HG02588 (cell line): ENCODE results near the gene PATJ.
"Not testable (repeated sequence)": the region's sequence is repeated elsewhere in the genome, so short reads cannot be mapped to it uniquely, and the experiment has no call there.

Experiments
- ATAC-seq: cut with Tn5 transposase; IDR thresholded peaks from one replicate; pipeline ENCODE4 v1.9.1; 2021; ENCODE audit warnings: mild to moderate bottlenecking, moderate library complexity; ENCODE audit not compliant: unreplicated experiment

The PATJ gene

DNA sequence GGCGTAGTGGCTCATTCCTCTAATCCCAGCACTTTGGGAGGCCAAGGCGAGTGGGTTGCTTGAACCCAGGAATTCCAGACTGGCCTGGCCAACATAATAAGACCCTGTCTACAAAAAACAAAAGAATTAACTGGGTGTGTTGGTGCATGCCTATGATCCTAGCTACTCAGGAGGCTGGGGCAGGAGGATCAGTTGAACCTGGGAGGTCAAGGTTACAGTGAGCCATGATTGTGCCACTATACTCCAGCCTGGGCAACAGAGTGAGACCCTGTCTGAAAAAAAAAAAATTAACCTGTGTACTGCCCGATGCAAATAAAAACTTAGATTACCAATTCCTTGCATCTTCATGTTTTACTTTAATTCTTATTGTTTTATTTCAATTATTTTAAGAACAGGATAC, 193.2 kb downstream of the PATJ start:
- ATAC-seq = no peak

DNA sequence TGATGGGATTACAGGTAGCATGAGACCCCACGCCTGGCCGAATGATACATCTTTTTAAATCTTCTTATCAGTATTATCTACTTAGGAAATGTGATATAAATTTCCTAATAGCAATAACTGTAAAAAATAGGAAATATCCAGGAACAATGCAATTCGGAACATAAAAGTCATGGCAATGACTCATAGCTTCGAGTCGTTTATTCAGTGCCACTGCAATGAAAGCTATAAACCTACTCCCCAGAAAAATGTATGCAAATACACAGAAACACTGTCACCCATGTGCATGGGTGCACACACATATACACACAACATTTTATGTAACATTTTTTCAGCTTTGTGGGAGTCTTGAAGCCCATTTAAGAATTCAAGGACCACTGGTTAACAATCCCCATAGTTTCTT, 194.6 kb downstream of the PATJ start:
- no peak for ATAC-seq

DNA sequence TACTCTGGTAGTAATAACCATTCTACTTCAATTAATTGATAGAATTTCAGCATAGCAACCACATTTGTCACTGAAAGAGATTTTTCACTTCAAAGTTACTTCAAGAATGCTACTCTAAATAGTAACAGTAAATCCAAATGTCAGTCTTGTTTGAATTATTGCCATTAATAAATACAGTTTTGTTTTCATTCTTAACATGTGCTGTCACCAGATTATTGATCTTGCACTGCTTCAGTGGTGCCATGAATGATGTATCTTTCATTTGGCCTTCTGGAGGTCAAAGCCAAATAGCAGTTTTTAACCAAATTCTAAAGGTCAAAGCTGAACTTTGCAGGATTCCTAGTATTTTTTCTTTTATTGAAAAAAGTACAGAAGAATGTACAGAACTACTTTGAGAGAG, 199.5 kb downstream of the PATJ start:
- ATAC-seq = no peak

DNA sequence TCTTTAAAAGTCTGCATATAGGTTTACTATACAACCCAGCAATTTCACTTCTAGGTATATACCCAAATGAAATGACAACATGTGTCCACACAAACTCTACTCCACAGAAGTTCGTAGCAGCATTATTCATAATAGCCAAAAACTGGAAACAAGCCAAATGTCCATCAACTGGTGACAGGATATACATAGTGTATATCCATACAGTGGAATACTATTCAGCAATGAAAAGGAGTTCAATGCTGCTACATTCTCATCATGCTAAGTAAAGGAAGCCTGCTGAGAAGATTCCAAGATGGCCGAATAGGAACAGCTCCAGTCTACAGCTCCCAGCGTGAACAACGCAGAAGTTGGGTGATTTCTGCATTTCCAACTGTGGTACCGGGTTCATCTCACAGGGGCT, 200.6 kb downstream of the PATJ start:
- ATAC-seq = no peak

DNA sequence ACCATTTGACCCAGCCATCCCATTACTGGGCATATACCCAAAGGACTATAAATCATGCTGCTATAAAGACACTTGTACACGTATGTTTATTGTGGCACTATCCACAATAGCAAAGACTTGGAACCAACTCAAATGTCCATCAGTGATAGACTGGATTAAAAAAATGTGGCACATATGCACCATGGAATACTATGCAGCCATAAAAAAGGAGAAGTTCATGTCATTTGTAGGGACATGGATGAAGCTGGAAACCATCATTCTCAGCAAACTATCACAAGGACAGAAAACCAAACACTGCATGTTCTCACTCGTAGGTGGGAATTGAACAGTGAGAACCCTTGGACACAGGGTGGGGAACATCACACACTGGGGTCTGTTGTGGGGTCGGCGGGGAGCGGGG, 206.4 kb downstream of the PATJ start:
- not testable (repeated sequence) for ATAC-seq

DNA sequence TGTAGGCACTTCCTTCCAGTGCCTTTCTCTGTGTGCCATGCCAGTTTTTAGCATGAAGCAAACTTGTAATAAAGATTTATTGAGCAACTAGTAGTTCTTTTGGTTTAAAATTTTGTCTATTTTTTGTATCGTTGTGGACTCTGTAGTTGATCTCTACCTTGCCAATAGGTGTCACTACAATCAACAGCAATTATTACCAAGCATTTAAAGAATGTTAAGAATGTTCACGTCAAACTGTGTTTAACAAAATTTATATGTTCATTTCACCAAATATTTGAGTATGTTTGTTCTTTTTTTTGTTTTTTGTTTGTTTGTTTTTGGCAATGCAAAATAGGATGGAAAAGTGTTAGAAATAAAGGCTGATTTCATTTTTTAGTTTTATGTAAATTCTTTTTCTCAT, 208.1 kb downstream of the PATJ start:
- ATAC-seq = no peak

DNA sequence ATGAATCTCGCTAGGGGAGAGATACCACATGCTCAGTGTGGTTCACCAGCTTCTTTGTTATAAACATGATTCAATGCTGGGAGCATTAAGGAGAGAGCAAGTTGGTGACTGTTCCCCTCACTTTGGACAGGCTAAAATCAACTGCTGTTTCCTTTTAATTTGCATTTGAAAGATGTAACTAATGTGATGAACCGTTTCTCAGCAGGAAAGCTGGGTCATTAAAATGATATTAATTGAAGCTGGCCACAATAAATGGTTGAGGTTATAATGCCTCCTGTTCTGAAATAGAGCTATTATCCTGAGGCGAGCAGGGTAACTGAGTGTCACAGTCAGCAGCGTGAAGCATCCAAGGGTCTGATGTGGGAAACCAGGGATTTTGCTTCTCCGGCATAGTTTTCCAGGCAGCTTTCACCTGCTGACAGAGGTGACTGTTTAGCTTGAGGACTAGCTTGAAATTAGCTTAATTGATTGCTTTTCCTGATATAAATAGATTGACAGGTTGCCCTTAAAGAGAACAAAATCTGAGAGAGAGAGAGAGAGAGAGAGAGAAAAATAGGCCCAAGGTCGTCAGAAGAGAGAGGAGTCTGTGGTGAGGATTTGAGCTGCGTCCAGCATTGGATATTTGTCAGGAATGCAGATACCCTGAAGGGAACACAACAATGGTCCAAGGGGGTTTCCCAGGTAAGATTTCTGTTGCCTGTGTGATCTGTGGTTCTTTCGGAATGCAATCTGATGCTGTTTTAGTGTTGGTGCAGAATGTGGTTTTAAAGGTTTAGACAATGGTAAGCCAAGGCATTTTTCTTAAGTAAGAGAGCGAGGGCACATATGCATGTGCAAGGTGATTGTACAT, 209.7 kb downstream of the PATJ start:
- ATAC-seq = no peak

DNA sequence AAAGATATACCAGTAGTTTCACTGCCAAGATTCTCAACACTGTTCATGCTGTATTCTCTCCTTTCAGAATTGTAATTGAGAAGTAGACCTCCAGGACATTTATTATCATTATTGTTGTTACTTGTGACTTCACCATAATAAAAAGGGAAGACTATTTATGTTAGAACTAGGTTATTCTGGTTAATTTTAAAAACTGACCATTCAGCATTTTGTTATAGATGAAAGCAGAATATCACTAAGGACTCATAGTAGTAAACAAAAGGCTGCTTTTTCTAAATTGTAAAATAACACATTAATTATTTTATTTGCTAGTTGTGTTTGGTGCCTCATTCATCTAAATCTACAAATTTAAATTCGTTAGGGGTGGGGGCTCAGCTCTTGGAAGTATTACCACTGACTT, 210.4 kb downstream of the PATJ start:
- ATAC-seq = no peak

DNA sequence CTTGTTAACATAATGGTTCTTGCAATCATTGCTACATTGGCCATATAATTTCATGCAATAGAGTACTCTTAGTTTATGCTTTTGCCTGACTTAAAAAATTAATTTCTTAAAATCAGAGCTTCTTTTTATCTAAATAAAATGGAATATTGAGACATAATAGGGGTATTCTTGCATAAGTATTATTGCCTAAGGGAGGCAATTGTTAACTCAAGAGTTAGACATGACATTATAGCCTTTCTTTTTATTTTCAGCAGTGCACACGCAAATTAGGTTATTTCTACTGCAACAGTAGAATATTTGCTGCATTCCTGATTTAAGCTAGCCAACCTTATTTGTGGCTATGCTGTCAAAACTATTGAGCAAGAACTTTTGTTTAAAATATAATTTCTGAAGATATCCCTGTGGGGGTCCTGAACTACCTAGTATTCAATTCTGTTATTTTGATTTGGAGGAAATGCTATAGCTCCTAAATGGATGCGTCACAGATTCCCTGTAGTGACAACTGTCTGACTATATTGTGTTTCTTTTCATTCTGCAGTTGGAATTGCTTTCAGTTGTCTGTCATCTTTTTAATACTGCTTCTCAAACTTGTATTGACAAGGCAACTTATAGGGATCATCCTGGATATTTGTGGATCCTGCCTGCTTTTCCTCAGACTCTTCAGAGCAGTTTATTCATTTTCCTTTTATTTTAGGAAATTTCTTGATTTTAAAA, 211.0 kb downstream of the PATJ start:
- no peak for ATAC-seq

DNA sequence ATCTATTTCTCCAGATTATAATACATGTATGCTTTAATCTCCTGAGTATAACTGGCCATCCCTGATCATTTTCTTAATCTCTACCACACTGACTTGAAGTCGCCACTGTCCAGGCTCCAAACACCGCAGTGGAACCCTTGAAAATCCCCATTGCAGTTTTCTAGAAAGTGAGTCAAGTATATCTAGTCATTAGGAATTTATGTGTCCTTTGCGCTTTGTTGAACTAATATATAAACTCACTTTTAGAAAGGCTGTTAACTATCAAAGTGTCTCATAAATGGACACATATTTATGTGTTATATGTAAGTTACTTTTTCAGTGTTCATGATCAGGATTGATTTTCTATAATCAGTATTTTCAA, 211.5 kb downstream of the PATJ start:
- ATAC-seq = no peak

DNA sequence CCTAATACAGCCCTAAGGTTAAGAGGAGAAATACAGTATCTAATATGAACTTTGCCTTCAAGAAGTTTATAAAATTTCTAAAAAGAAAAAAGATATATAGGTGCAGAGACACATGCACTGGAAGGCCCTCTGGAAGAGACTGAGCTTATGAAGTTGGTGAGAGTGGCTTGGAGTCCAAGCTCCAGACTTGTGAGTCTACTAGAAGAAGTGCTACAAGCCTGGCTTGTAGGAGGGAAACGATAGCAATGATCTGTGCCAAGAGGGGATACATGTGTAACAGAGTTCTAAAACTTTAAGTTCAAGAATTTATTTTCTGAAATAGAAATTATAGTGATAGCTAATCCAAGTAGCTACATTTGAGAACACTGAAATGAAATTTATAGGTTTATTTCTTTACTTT, 213.0 kb downstream of the PATJ start:
- ATAC-seq = no peak

DNA sequence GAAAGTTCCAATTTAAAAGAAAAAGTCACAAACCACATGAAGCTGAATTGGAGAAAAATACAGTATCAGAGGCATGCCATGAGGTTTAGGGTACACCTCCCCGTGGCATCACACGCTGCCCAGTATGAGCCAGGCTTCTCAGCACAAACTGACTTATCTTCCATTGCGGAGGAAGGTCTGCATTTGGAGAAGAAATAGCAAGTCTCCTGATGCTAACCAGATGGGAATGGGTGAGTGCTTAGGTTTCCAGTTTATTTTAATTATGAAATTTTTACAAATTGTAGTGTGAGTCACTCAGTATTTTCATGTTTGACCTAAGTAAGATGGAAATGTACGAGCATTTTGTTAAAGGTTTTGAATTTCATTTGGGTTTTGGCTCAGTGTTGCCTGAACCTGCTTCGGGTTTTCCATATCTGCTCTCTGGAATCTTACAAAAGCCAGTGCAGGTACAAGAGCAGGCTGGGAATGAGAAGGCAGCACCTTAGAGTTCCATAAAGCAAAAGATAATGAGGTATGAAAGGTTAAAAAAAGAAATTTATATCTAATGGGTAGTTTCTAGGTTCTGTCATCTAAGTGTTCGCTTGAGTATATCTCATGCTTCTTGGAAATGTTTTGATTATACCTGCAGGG, 213.9 kb downstream of the PATJ start:
- no peak for ATAC-seq

DNA sequence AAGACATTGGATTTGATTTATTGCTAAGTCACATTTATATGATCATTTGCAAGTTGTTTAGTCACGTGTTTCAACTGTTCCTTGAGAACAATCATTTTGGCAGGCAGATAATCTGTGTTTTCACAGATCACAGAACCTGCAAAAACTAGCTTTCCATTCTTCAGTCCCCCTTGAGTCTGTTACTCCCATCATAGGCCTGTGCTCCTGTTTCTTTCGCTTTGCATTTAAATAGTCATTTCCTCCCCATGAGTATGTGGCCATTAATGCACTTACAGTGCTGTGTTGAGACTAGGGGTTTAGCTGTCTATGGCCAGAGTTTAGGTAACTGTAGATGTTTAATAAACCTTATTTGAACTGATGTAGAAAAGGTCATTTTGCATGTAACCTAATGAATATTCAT, 214.5 kb downstream of the PATJ start:
- no peak for ATAC-seq

DNA sequence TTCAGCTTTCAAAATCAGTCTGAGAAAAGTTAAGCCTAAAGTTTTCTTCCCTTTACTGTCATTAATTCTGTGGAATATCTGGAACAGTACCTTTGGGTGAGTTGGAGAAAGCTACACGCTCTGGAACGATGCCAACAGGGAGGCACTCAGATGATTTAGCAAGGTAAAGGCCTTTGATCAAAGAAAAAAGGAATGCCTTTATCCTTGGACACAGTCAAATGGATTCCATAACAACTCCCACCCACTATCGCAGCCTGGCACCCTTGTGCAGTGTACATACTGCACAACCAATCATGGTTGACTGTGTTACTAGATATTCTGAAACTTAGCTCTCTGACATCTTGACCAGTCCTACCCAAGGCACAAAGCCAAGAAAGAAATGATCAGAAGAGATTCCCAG, 218.7 kb downstream of the PATJ start:
- no peak for ATAC-seq

DNA sequence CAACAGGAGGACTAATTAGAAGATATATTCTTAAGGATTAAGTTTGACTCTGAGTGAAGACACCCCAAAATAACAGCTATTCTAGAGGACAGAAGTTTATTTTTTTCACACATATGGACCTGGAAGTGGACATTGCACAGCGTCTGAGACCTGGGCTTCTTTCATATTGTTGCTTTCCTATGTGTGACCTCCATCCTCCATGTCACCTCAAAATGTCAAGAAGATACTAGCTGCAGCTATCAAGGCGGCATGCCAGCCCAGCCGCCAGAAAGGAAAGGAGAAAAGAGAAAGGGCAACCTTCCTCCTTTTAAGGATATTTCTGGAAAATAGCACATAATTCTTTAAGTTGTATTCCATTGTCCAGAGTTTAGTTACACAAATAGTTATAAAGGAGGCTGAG, 220.4 kb downstream of the PATJ start:
- ATAC-seq = no peak

DNA sequence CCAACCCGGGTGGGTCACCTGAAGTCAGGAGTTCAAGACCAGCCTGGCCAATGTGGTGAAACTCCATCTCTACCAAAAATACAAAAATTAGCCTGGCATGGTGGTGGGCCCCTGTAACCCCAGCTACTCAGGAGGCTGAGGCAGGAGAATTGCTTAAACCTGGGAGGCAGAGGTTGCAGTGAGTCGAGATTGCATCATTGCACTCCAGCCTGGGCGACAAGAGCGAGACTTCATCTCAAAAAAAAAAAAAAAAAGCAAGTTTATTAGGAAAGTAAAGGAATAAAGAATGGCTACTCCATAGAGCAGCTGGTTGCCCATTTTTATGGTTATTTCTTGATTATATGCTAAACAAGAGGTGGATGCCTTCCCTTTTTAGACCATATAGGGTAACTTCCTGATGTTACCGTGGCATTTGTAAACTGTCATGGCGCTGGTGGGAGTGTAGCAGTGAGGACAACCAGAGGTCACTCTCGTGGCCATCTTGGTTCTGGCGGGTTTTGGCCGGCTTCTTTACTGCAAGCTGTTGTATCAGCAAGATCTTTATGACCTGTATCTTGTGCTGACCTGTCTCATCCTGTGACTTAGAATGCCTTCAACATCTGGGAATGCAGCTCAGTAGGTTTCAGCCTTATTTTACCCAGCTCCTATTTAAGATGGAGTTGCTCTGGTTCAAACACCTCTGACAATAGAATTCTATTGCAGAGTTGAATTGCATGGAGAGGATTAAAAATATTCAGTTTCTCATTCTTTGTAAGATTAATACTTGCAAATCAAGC, 224.4 kb downstream of the PATJ start:
- ATAC-seq = not testable (repeated sequence)

DNA sequence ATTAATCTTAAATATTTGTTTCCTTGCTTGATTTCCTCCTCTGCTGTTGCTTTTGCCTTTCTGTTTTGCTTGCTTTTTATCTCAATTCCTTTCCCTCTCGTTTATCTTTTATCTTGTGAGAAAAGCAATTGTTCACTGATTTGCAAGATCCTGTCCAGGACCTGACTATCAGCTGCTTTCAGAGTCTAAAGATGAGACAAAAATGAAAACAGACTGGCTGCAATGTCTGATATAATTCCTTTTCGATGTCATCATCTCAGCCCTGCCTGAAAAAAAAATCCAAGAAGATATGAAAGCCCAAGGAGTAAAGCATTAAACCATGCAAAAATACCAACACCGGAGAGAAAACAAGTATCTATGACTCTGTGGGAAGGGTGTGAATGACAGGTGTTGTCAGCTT, 225.5 kb downstream of the PATJ start:
- ATAC-seq = no peak

DNA sequence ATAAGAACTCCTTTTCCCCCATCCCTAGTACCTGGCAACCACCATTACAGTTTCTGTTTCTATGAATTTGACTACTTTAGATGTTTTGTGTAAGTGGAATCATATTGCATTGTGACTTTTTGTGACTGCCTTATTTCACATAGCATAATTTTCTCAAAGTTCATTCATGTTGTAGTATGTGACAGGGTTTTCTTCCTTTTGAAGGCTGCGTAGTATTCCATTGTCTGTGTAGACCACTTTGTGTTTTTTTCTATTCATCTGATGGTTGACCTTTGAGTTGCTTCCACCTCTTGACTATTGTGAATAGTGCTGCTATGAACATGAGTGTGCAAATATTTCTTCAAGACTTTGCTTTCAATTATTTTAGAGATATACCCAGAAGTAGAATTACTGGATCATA, 226.6 kb downstream of the PATJ start:
- no peak for ATAC-seq

DNA sequence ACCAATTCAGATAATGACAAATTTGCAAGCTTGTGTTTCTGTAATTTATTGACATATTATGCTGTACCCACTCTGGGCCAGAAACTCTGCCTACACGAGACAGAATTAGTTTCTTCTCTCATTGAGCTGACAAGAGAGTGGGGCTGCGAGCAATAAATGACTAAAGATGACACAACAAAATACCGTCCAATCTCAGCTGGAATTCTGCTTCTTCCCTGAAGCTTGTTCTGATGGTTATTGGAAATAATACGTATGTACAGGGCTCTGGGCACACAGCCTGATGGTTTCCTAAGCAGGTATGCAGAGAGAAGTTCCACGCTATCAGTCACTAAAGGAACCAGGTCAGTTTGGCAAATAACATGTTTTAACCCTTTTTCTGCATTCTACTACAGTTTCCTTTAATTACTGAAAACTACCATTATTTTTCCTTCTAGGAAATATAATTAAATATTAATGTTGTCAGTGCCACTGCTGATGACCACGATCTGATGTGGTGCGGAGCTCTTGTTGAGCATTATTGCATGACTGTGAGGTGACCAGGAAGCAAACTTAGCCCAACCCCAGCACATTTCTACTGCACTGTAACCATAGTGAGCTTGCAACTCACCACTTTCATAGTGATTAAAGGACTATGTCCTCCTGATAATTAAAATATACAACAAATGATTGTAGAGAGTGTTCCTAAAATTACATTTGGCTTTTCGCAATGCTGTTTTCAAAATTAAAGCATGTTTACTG, 231.0 kb downstream of the PATJ start:
- no peak for ATAC-seq

DNA sequence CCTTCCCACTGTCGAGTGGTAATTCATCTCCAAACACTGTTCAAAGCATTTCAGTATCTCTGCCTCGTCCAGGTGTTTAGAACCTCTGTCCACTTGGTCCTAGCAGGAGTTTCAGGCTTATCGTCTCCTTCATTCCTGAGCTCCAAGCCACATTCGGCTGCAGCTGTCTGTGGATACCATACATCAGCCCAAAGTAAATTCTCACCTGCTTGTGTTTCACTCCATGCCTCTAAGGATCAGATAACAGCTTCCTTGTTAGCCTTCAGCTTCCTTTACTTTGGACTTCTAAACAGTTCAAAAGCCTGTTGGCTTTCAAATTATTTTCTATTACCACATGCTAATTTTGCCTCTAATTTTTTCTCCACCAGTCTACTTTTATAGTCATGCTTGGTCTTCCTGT, 233.4 kb downstream of the PATJ start:
- ATAC-seq = no peak

DNA sequence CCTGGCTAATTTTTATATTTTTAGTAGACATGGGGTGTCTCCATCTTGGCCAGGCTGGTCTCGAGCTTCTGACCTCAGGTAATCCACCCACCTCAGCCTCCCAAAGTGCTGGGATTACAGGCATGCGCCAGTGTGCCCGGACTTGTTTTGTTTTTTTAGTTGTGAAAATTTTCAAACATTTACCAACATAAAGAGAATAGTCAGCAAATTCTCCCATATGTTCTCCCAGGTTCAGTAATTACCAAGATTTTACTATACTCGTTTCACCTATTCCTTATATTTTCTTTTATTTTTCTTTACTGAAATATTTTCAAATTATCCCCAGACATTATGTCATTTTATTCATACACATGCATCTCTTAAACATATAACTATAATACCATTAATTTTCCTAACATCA, 234.3 kb downstream of the PATJ start:
- no peak for ATAC-seq
